H1 (cell line): ENCODE data around the gene BCL2L11. TPM values are rescaled to one million over a fixed set of nuclear protein-coding genes. Genes with fewer than 3 reads are reported as not detected.
A peak's percentile ranks its signal among the peaks of the same experiment; 100 is the strongest.

ENCODE experiments used
- CTCF ChIA-PET: fragments of 300-600 bp; sonication (Branson Sonifier 250); formaldehyde crosslinking; loops from one replicate; lab custom pipeline; 2021; ENCODE audit not compliant: partially characterized antibody; lab: Charles Lee
- POLR2A ChIA-PET: fragments of 300-600 bp; sonication (Branson Sonifier 250); formaldehyde crosslinking; loops from one replicate; lab custom pipeline; 2021; ENCODE audit warnings: inconsistent platforms; ENCODE audit not compliant: partially characterized antibody; lab: Charles Lee
- DNase-seq, 2 experiments: peaks; one replicate each; pipeline versions ENCODE4 v3.0.0 to v3.0.0-alpha.2; 2010 to 2022; ENCODE audit warnings: low spot score in 2 of 2, low read depth in 1 of 2, mixed read lengths in 1 of 2
- FAIRE-seq: peaks from 2 replicates; lab custom pipeline; 2011; peaks lifted over from hg19 to GRCh38; lab: Jason Lieb, UNC
- H2AFZ ChIP-seq: 2 replicates; pipeline ENCODE4 v1.8.1; 2012; ENCODE audit warnings: low read length, inconsistent platforms
- H2AK5ac ChIP-seq: 2 replicates; pipeline ENCODE4 v1.6.1; 2013; ENCODE audit warnings: low read depth, low read length
- H2BK120ac ChIP-seq: replicated peaks from 2 replicates; pipeline ENCODE3; 2013; ENCODE audit warnings: low read depth, low read length, inconsistent platforms
- H2BK12ac ChIP-seq: 2 replicates; pipeline ENCODE4 v1.6.1; 2013; ENCODE audit warnings: low read depth, low read length
- H2BK15ac ChIP-seq: 2 replicates; pipeline ENCODE4 v1.6.1; 2013; ENCODE audit warnings: low read length
- H2BK20ac ChIP-seq: 2 replicates; pipeline ENCODE4 v1.6.1; 2013; ENCODE audit warnings: low read length
- H2BK5ac ChIP-seq: 2 replicates; pipeline ENCODE4 v1.6.1; 2013; ENCODE audit warnings: low read depth, low read length
- H3K14ac ChIP-seq: 2 replicates; pipeline ENCODE4 v1.6.1; 2013; ENCODE audit warnings: inconsistent platforms; ENCODE audit not compliant: insufficient read length
- H3K18ac ChIP-seq: 2 replicates; pipeline ENCODE4 v1.6.1; 2013; ENCODE audit warnings: low read length; ENCODE audit errors: extremely low read depth
- H3K23ac ChIP-seq: 2 replicates; pipeline ENCODE4 v1.6.1; 2013; ENCODE audit warnings: inconsistent platforms; ENCODE audit not compliant: insufficient read length
- H3K23me2 ChIP-seq: 2 replicates; pipeline ENCODE4 v1.6.1; 2013; ENCODE audit warnings: low read depth, low read length
- H3K27ac ChIP-seq: 2 replicates; pipeline ENCODE4 v1.6.1; 2011; ENCODE audit warnings: low read depth, low read length, inconsistent platforms
- H3K27me3 ChIP-seq, 4 experiments: replicated peaks in 1 of 4; 1 replicate in 1 of 4; 2 replicates in 3 of 4; pipeline versions ENCODE4 v1.6.1 to v1.8.1; 2011 to 2013; ENCODE audit warnings: low read length in 3 of 4, mild to moderate bottlenecking in 3 of 4, inconsistent platforms in 2 of 4, mixed read lengths in 2 of 4, moderate library complexity in 1 of 4; ENCODE audit not compliant: control insufficient read depth in 3 of 4, insufficient read depth in 3 of 4; ENCODE audit errors: extremely low read depth in 1 of 4
- H3K36me3 ChIP-seq, 4 experiments: 2 replicates each; pipeline versions ENCODE4 v1.6.1 to v1.8.1; 2011 to 2013; ENCODE audit warnings: mild to moderate bottlenecking in 4 of 4, low read length in 3 of 4, moderate library complexity in 2 of 4, control low read depth in 1 of 4, inconsistent platforms in 1 of 4; ENCODE audit not compliant: insufficient read depth in 4 of 4, control insufficient read depth in 2 of 4
- H3K4ac ChIP-seq: replicated peaks from 2 replicates; pipeline ENCODE3; 2013; ENCODE audit warnings: low read length, low read depth, mixed read lengths, inconsistent platforms; ENCODE audit not compliant: insufficient read length
- H3K4me1 ChIP-seq, 4 experiments: replicated peaks in 1 of 4; 1 replicate in 1 of 4; 2 replicates in 3 of 4; pipeline versions ENCODE4 v1.6.1 to v1.8.1; 2011 to 2013; ENCODE audit warnings: low read length in 3 of 4, inconsistent platforms in 2 of 4, mixed read lengths in 1 of 4; ENCODE audit not compliant: insufficient read depth in 4 of 4, control insufficient read depth in 3 of 4
- H3K4me2 ChIP-seq, 2 experiments: 2 replicates each; pipeline versions ENCODE4 v1.6.1 to v1.8.1; 2011 to 2013; ENCODE audit warnings: low read depth in 2 of 2, low read length in 2 of 2, control low read depth in 1 of 2, inconsistent platforms in 1 of 2, mild to moderate bottlenecking in 1 of 2; ENCODE audit not compliant: insufficient read depth in 1 of 2
- H3K4me3 ChIP-seq, 4 experiments: fragments of 200-600, 300-600 bp in 1 of 4; sonication (generic), shearing (Covaris generic), sonication (Bioruptor Twin) in 1 of 4; 2 replicates each; pipeline versions ENCODE4 v1.5.1 to v1.8.1; 2011 to 2016; ENCODE audit warnings: low read length in 4 of 4, low read depth in 3 of 4, control low read depth in 2 of 4, inconsistent platforms in 2 of 4, mild to moderate bottlenecking in 2 of 4, mixed read lengths in 1 of 4, moderate library complexity in 1 of 4; ENCODE audit not compliant: insufficient read depth in 2 of 4; ENCODE audit errors: extremely low read depth in 1 of 4
- H3K56ac ChIP-seq: replicated peaks from 2 replicates; pipeline ENCODE3; 2013; ENCODE audit warnings: low read depth, mild to moderate bottlenecking, mixed read lengths, low read length, inconsistent platforms; ENCODE audit not compliant: insufficient read length
- H3K79me1 ChIP-seq: 2 replicates; pipeline ENCODE4 v1.6.1; 2013; ENCODE audit warnings: low read depth, low read length, control low read depth
- H3K79me2 ChIP-seq, 2 experiments: 2 replicates each; pipeline versions ENCODE4 v1.6.1 to v1.8.1; 2012 to 2013; ENCODE audit warnings: low read length in 2 of 2, mild to moderate bottlenecking in 2 of 2, inconsistent platforms in 1 of 2; ENCODE audit not compliant: insufficient read depth in 2 of 2, control insufficient read depth in 1 of 2
- H3K9ac ChIP-seq, 4 experiments: replicated peaks in 1 of 4; 1 replicate in 1 of 4; 2 replicates in 3 of 4; pipeline versions ENCODE4 v1.6.1 to v1.8.1; 2011 to 2013; ENCODE audit warnings: low read depth in 3 of 4, low read length in 3 of 4, control low read depth in 2 of 4, mild to moderate bottlenecking in 2 of 4, moderate library complexity in 2 of 4, inconsistent platforms in 1 of 4; ENCODE audit errors: extremely low read depth in 1 of 4
- H3K9me3 ChIP-seq, 2 experiments: 2 replicates each; pipeline versions ENCODE4 v1.6.1 to v1.8.1; 2012 to 2013; ENCODE audit warnings: mild to moderate bottlenecking in 2 of 2, moderate library complexity in 2 of 2, control low read depth in 1 of 2, inconsistent platforms in 1 of 2, low read depth in 1 of 2, low read length in 1 of 2, mixed read lengths in 1 of 2; ENCODE audit not compliant: insufficient read depth in 2 of 2
- H4K20me1 ChIP-seq, 2 experiments: replicated peaks in 1 of 2; 2 replicates each; pipeline versions ENCODE3 to v1.8.1; 2011 to 2013; ENCODE audit warnings: inconsistent platforms in 2 of 2, low read length in 2 of 2, mild to moderate bottlenecking in 1 of 2; ENCODE audit not compliant: insufficient read depth in 2 of 2, control insufficient read depth in 1 of 2
- H4K5ac ChIP-seq: 2 replicates; pipeline ENCODE4 v1.6.1; 2013; ENCODE audit warnings: low read length, low read depth, mixed read lengths, inconsistent platforms; ENCODE audit not compliant: insufficient read length
- H4K8ac ChIP-seq: 2 replicates; pipeline ENCODE4 v1.8.0; 2013; ENCODE audit warnings: mild to moderate bottlenecking, moderate library complexity, low read length, inconsistent platforms; ENCODE audit not compliant: insufficient read depth; ENCODE audit errors: extremely low read depth
- H4K91ac ChIP-seq: replicated peaks from 2 replicates; pipeline ENCODE3; 2013; ENCODE audit warnings: low read length, mixed read lengths, inconsistent platforms; ENCODE audit not compliant: insufficient read length
- ASH2L ChIP-seq: fragments of 200-600, 300-600 bp; sonication (generic); IDR thresholded peaks from one replicate; pipeline ENCODE4 v1.7.1; 2017; ENCODE audit warnings: low read length
- CEBPB ChIP-seq: IDR thresholded peaks from 2 replicates; pipeline ENCODE4 v1.6.1; 2012; ENCODE audit warnings: low read depth, low read length
- CTCF ChIP-seq, 3 experiments: IDR thresholded peaks; 1 replicate in 2 of 3; 2 replicates in 1 of 3; pipeline versions ENCODE4 v1.5.1 to v1.6.1; 2011; ENCODE audit warnings: low read length in 3 of 3, mild to moderate bottlenecking in 3 of 3, inconsistent platforms in 2 of 3, low read depth in 1 of 3, moderate library complexity in 1 of 3; ENCODE audit not compliant: insufficient read depth in 1 of 3; ENCODE audit errors: control extremely low read depth in 1 of 3
- MAX ChIP-seq: IDR thresholded peaks from 2 replicates; pipeline ENCODE4 v1.6.1; 2012; ENCODE audit warnings: inconsistent platforms
- NRF1 ChIP-seq: IDR thresholded peaks from 2 replicates; pipeline ENCODE4 v1.6.1; 2011; ENCODE audit warnings: mild to moderate bottlenecking, low read depth, low read length, improper control_type of control experiment
- RAD21 ChIP-seq, 2 experiments: IDR thresholded peaks in 1 of 2; conservative IDR thresholded peaks in 1 of 2; 2 replicates each; pipeline ENCODE4 v1.6.1; 2011; ENCODE audit warnings: low read depth in 2 of 2, low read length in 2 of 2, improper control_type of control experiment in 1 of 2, inconsistent platforms in 1 of 2, mild to moderate bottlenecking in 1 of 2, moderate library complexity in 1 of 2
- RNF2 ChIP-seq: fragments of 200-900, 300-1000 bp; sonication (generic); IDR thresholded peaks from 2 replicates; pipeline ENCODE4 v1.7.1; 2016; ENCODE audit warnings: borderline replicate concordance, low read depth, mild to moderate bottlenecking, antibody characterized with exemption, low read length; ENCODE audit not compliant: poor library complexity, severe bottlenecking; ENCODE audit errors: missing control alignments
- SP2 ChIP-seq: IDR thresholded peaks from 2 replicates; pipeline ENCODE4 v1.6.1; 2012; ENCODE audit warnings: mild to moderate bottlenecking, low read length, inconsistent platforms
- SUZ12 ChIP-seq: fragments of 200-600 bp; sonication (generic); IDR thresholded peaks from 2 replicates; pipeline ENCODE4 v1.6.1; 2012; ENCODE audit warnings: mild to moderate bottlenecking, inconsistent platforms, low read length, moderate library complexity, mixed read lengths
- TAF1 ChIP-seq: IDR thresholded peaks from 2 replicates; pipeline ENCODE4 v1.6.1; 2011; ENCODE audit warnings: mild to moderate bottlenecking, low read depth, low read length
- TBP ChIP-seq: IDR thresholded peaks from 2 replicates; pipeline ENCODE4 v1.6.1; 2011; ENCODE audit warnings: low read depth, low read length, improper control_type of control experiment
- WGBS, 2 experiments: shearing (Covaris generic) in 1 of 2; methylation state at CpG; one replicate each; pipeline versions ENCODE4 v1.1.6 to v1.1.7; 2013 to 2015; ENCODE audit warnings: low lambda C conversion rate in 2 of 2, mixed read lengths in 2 of 2, inconsistent platforms in 1 of 2, low coverage in 1 of 2, missing lambda C conversion rate in 1 of 2; ENCODE audit not compliant: insufficient replicate concordance in 2 of 2, insufficient coverage in 1 of 2, insufficient read length in 1 of 2; ENCODE audit errors: extremely low coverage in 1 of 2, missing lambda C conversion rate in 1 of 2; 5-methylcytosine and 5-hydroxymethylcytosine counted together
- polyA plus RNA-seq, 7 experiments: library from polyadenylated mRNA; depleted of rRNA in 3 of 7; stranded (reverse) in 5 of 7; unstranded in 2 of 7; fragments of >200 nt in 5 of 7; fragments of 200-250 nt in 2 of 7; gene quantifications; 1 replicate in 5 of 7; 2 replicates in 1 of 7; 4 replicates in 1 of 7; pipeline versions ENCODE4 v1.2.1 to v1.2.3, GENCODE V29; 2011 to 2013; ENCODE audit warnings: missing spikeins in 2 of 7, mixed read lengths in 2 of 7
- total RNA-seq: library from RNA; stranded (reverse); fragmentation: NEBNext Ultra II Directional; extraction: Animal tissue kit (Norgen Biotek cat#: 25700); gene quantifications from 2 replicates; pipeline ENCODE4 v1.2.1, GENCODE V29; 2021

The BCL2L11 gene
- total and polyA plus RNA-seq, 2 of the 8 experiments (the other 6 are each of a cell fraction or from before 2014, with no cell fraction given) = 7.5 to 22.9 TPM

GRCh38 chr2:111191877-111192276 lies 71.2 kb downstream of the BCL2L11 start:
- Histone ChIP-seq H3K18ac (no peak overlapping the region), H3K14ac (no peak overlapping the region), H3K9me3 (no peaks in the 10 kb centered on the region), H2BK20ac (no peak overlapping the region), H4K91ac (no peak overlapping the region), H3K27me3 (no peaks in the 10 kb centered on the region), H3K4me3 (no peak overlapping the region), H3K4me1 (no peaks in the 10 kb centered on the region), H3K79me2 (no peaks in the 10 kb centered on the region), H3K36me3 (no peaks in the 10 kb centered on the region), H2BK15ac (no peak overlapping the region), H3K23me2 (no peaks in the 10 kb centered on the region), H3K23ac (no peak overlapping the region), H4K8ac (no peak overlapping the region), H2BK120ac (no peak overlapping the region), H2AFZ (no peak overlapping the region), H2BK5ac (no peak overlapping the region), H3K9ac (no peak overlapping the region), H4K20me1 (no peaks in the 10 kb centered on the region), H4K5ac (no peak overlapping the region), H3K56ac (no peak overlapping the region), H3K79me1 (no peaks in the 10 kb centered on the region), H2AK5ac (no peak overlapping the region), H3K4ac (no peak overlapping the region), H3K4me2 (no peak overlapping the region), H3K27ac (no peak overlapping the region), H2BK12ac (no peak overlapping the region)
- peak in 1 of 2 experiments; percentile 4 for DNase-seq
- WGBS, 2 experiments = 84% methylated on average over 5 of the region's 5 CpGs; no CpG with 5 or more reads in 1 of the 2 experiments
- CTCF ChIA-PET = interaction anchor here (0.8 to 1.5 kb wide), 2 partner anchors 14 to 74 kb away, joined by 3 to 5 read pairs; no protein-coding TSS in a partner anchor
- POLR2A ChIA-PET = no interaction called here
- FAIRE-seq = no peak
- no peak for TF ChIP-seq TAF1
- TF ChIP-seq RNF2 = no peak
- no peak for TF ChIP-seq CTCF (IDR thresholded peaks at IDR 0.05; ENCODE audit: control extremely low read depth in 1 of 3, insufficient read depth in 1 of 3, low read depth in 1 of 3, low read length in 3 of 3)
- no peak for TF ChIP-seq NRF1
- TF ChIP-seq TBP = no peak
- no peak for TF ChIP-seq SP2
- no peak for TF ChIP-seq ASH2L
- no peak for TF ChIP-seq CEBPB
- TF ChIP-seq SUZ12 = no peak
- TF ChIP-seq MAX = no peak
- TF ChIP-seq RAD21 (IDR thresholded peaks at IDR 0.05 in 1 of 2, conservative IDR thresholded peaks at IDR 0.05 in 1 of 2; ENCODE audit: low read depth in 2 of 2, low read length in 2 of 2) = no peak
